Measurements from ENCODE around the gene ANKRD29. TPM values are rescaled to one million over a fixed set of nuclear protein-coding genes. Genes with fewer than 3 reads are reported as not detected.

ANKRD29 gene, protein sequence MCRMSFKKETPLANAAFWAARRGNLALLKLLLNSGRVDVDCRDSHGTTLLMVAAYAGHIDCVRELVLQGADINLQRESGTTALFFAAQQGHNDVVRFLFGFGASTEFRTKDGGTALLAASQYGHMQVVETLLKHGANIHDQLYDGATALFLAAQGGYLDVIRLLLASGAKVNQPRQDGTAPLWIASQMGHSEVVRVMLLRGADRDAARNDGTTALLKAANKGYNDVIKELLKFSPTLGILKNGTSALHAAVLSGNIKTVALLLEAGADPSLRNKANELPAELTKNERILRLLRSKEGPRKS
- total RNA-seq, result not detected

DNA sequence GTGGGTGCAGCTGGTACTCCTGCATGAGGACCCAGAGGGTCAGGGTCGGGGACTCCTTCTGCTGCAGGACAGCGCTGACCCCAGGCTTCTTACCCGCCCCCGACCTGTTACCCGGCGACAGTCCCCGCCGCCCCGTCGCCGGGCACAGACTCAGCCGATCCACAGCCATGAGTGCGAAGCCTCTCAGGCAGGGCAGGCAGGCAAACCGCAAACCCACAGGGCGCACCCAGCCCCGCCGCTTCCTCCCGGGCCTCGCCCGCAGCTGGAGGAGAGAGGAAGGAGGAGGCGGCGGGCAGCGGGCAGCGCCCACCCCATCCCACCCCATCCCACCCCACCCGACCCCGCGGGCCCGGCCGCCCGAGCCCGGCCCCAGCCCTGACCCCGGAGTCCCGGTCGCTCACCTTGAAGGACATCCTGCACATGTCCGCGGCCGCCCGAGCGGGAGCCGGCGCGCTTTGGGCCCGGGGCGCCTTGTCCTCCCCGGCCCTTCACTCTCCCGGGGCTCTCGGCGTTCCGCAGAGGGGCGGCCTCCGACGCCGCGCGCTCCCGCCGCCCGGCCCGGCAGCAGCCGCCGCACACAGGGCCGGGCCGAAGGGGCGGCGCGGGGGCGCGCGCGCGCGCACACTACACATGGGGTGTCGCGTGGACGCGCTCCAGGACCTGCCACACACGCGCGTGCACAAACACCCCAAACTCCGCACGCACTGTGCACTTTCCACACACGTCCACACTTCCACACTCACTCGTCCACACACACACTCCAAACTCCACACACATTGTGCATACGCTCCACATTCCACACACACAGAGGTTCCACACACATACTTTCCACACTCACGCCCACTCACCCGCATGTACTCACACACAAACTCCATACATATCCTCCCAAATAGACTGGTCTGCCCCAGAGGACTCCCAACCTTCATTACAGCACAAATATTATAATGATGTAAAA, at the start of gene ANKRD29:
ANKRD29 (minus strand) TSS at position 603 of the 955 bp plus-strand sequence; CDS start at position 422, 181 bp downstream.
- ChIA-PET CTCF (interaction anchor here (1.2 kb wide), 1 partner anchor 256 kb away, joined by 3 read pairs; no protein-coding TSS in a partner anchor), POLR2A (interaction anchor here (1.1 kb wide), 1 partner anchor 209 kb away, joined by 3 read pairs; the partner anchor contains the start of gene RIOK3)
- Mint-ChIP-seq H3K4me3 (peak within 1 kb of the TSS; percentile 77), H3K9me3 (no peaks in the 10 kb centered on the region), H3K36me3 (ENCODE audit: low read depth) (peaks cover 5% of the 10 kb centered on the region), H3K27me3 (peaks cover 72% of the 10 kb centered on the region), H3K27ac (no peak within 1 kb of the TSS), H3K4me1 (peaks cover 26% of the 10 kb centered on the region)
- DNase-seq, result peak; percentile 81

DNA sequence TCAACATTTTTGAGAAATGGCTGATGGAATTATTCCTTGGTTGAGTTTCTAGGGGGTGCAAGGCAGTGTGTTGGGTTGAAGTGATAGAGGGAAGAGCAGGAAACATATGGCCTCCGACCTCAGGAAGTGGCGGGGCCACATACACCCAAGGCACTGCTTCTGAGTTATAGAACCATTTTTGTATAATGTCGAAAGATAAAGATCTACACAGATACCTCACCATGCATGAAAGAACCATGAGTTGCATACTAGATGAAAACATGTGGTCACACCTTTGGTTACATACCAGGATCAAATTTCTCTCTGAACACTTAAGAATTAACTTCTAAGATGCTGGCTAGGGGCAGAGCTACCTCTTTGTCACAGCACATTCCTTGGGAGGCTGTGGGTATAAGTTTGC, 49.7 kb upstream of the ANKRD29 start:
- Mint-ChIP-seq H3K4me1 (peaks cover 22% of the 10 kb centered on the region), H3K4me3 (no peak overlapping the region), H3K9me3 (no peaks in the 10 kb centered on the region), H3K36me3 (ENCODE audit: low read depth) (no peaks in the 10 kb centered on the region), H3K27ac (no peak overlapping the region), H3K27me3 (peaks cover 19% of the 10 kb centered on the region)
- DNase-seq, result peak; percentile 61
- ChIA-PET POLR2A (no interaction called here), CTCF (interaction anchor here (0.8 kb wide), 1 partner anchor 9 kb away, joined by 3 read pairs; no protein-coding TSS in a partner anchor)

- Mint-ChIP-seq H3K9me3 (peaks cover 4% of the 10 kb centered on the region), H3K4me3 (no peak overlapping the region), H3K4me1 (peaks cover 22% of the 10 kb centered on the region), H3K27ac (no peak overlapping the region), H3K36me3 (ENCODE audit: low read depth) (peaks cover 4% of the 10 kb centered on the region), H3K27me3 (peaks cover 21% of the 10 kb centered on the region)
- ChIA-PET POLR2A (no interaction called here), CTCF (interaction anchor here (1.0 kb wide), 1 partner anchor 207 kb away, joined by 4 read pairs; no protein-coding TSS in a partner anchor)
- DNase-seq, result no peak
Measured at GRCh38 chr18:23711426-23711825, 48.7 kb upstream of the ANKRD29 start.

DNA sequence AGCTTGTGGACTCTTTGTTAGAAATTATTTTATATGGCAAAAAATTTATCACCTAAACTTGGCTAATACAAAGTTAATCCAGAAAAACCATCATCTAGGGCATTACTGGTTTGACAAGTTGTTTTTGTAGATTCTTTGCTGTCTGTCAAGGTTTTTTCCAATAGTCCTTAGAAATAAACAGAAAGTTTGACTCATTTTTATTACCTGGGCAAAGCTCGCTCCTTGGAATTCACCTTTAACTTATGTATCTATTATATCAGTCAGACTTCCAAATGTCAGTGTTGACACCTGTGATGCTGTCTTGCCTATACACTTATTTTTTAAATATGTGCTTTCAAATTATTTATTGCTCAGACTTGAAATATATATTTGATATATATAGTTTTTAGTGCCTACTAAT, 48.2 kb upstream of the ANKRD29 start:
- ChIA-PET CTCF (interaction anchor here (1.0 kb wide), 1 partner anchor 208 kb away, joined by 4 read pairs; no protein-coding TSS in a partner anchor), POLR2A (no interaction called here)
- peaks cover 4% of the 10 kb centered on the region for H3K36me3 Mint-ChIP-seq (ENCODE audit: low read depth)
- H3K27me3 Mint-ChIP-seq, result peaks cover 21% of the 10 kb centered on the region
- DNase-seq, result no peak
- peaks cover 4% of the 10 kb centered on the region for H3K9me3 Mint-ChIP-seq
- H3K27ac Mint-ChIP-seq, result no peak overlapping the region
- peaks cover 22% of the 10 kb centered on the region for H3K4me1 Mint-ChIP-seq
- H3K4me3 Mint-ChIP-seq, result no peak overlapping the region

DNA sequence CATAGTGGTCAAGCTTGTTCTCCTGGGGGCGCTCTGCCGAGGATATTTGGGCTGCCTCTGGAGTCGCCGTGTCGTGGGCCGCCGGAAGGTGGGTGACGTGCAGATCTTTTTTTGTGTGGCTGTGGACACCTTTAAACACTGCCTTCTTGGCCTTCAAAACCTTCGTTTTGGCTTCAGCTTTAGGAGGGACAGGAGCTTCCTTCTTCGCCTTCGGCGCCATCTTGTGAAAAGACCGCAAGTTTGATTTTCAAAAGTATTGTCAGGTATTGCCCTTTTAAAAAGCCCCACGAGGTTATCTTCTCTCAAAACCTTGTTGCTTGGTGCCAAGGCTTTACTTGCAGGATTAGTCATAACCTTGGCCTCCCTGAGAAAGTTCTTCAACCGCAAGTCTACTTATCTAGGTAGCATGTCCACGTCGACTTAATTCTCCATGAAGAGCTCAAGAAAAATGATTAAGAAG, 47.4 kb upstream of the ANKRD29 start:
- H3K36me3 Mint-ChIP-seq (ENCODE audit: low read depth), result peaks cover 4% of the 10 kb centered on the region
- CTCF ChIA-PET, result interaction anchor here (0.6 kb wide), 1 partner anchor 734 kb away, joined by 3 read pairs; no protein-coding TSS in a partner anchor
- DNase-seq, result no peak
- no peak overlapping the region for H3K4me3 Mint-ChIP-seq
- H3K27ac Mint-ChIP-seq, result no peak overlapping the region
- peaks cover 4% of the 10 kb centered on the region for H3K9me3 Mint-ChIP-seq
- POLR2A ChIA-PET, result no interaction called here
- peaks cover 24% of the 10 kb centered on the region for H3K27me3 Mint-ChIP-seq
- H3K4me1 Mint-ChIP-seq, result peaks cover 22% of the 10 kb centered on the region

GRCh38 chr18:23706971-23707640, 44.4 kb upstream of the ANKRD29 start:
- POLR2A ChIA-PET, result interaction anchor here (1.2 kb wide), 1 partner anchor 18 kb away, joined by 3 read pairs; the partner anchor contains the start of gene LAMA3
- Mint-ChIP-seq H3K27ac (no peak overlapping the region), H3K4me1 (peaks cover 8% of the 10 kb centered on the region)

GRCh38 chr18:23704806-23705205, 42.1 kb upstream of the ANKRD29 start:
- H3K4me3 Mint-ChIP-seq, result no peak overlapping the region
- H3K27me3 Mint-ChIP-seq, result peaks cover 51% of the 10 kb centered on the region
- no peak overlapping the region for H3K27ac Mint-ChIP-seq
- POLR2A ChIA-PET, result no interaction called here
- no peak for DNase-seq
- H3K36me3 Mint-ChIP-seq (ENCODE audit: low read depth), result peaks cover 4% of the 10 kb centered on the region
- H3K4me1 Mint-ChIP-seq, result no peaks in the 10 kb centered on the region
- H3K9me3 Mint-ChIP-seq, result peaks cover 4% of the 10 kb centered on the region
- CTCF ChIA-PET, result interaction anchor here (2.9 to 4.2 kb wide), 2 partner anchors 83 to 214 kb away, joined by 11 to 32 read pairs; no protein-coding TSS in a partner anchor

More at GRCh38 chr18:23706971-23707640, 44.4 kb upstream of the ANKRD29 start:
- no peak for DNase-seq
- Mint-ChIP-seq H3K27me3 (peaks cover 40% of the 10 kb centered on the region), H3K36me3 (ENCODE audit: low read depth) (peaks cover 4% of the 10 kb centered on the region), H3K4me3 (no peak overlapping the region), H3K9me3 (peaks cover 4% of the 10 kb centered on the region)
- CTCF ChIA-PET, result interaction anchor here (0.6 kb wide), 1 partner anchor 1685 kb away, joined by 4 read pairs; no protein-coding TSS in a partner anchor

GRCh38 chr18:23703987-23704384, 41.3 kb upstream of the ANKRD29 start:
- Mint-ChIP-seq H3K9me3 (peaks cover 4% of the 10 kb centered on the region), H3K4me1 (no peaks in the 10 kb centered on the region), H3K36me3 (ENCODE audit: low read depth) (peaks cover 4% of the 10 kb centered on the region), H3K27ac (no peak overlapping the region), H3K27me3 (peaks cover 47% of the 10 kb centered on the region), H3K4me3 (no peak overlapping the region)
- ChIA-PET CTCF (interaction anchor here (1.7 to 4.2 kb wide), 7 partner anchors 76 to 214 kb away, joined by 5 to 32 read pairs (median 10); no protein-coding TSS in a partner anchor), POLR2A (interaction anchor here (1.6 kb wide), 1 partner anchor 77 kb away, joined by 3 read pairs; no protein-coding TSS in a partner anchor)
- DNase-seq, result no peak

DNA sequence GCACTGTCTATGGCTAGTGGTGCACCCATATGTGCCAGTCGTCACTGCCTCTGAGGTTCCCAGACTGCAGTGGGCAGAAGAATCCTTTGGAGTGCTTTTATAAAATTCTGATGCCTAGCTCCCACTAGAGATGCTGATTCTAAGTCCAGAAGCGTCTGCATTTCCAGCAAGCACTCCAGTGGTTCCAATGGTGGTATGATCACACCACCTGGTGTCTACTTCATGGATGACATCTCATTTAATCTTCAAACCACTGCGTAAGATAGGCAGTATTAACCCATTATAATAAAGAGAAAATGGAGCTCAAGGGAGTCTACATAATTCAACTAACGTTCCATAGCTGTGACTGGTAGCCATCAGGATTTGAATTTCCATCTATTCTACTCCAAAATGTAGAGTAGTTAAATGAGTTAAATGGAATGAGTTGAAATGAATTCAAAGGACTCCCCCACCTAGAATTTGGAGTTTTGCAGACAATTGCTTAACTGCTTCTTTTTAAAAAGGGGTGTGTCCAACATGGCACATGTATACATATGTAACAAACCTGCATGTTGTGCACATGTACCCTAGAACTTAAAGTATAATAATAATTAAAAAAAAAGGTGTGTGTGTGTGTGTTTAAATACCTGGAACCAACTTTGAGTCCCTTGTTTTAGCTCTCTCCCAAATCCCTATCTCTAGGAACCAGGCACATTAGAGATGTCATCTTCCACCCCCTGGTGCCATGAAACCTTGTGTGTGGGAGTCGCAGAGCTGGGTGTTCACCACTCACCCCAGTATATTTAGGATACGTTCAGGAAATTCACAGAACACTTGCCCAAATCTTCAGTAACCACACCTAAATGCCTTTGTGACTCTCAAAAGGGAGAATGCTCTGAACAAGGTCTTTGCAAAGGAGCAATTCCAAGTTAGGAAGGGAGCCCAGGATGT, 40.6 kb upstream of the ANKRD29 start:
- H3K9me3 Mint-ChIP-seq, result peaks cover 4% of the 10 kb centered on the region
- POLR2A ChIA-PET, result interaction anchor here (1.6 kb wide), 1 partner anchor 76 kb away, joined by 3 read pairs; no protein-coding TSS in a partner anchor
- H3K27me3 Mint-ChIP-seq, result peaks cover 47% of the 10 kb centered on the region
- peak; percentile 22 for DNase-seq
- H3K36me3 Mint-ChIP-seq (ENCODE audit: low read depth), result peaks cover 4% of the 10 kb centered on the region
- H3K27ac Mint-ChIP-seq, result no peak overlapping the region
- H3K4me1 Mint-ChIP-seq, result peaks cover 2% of the 10 kb centered on the region
- no peak overlapping the region for H3K4me3 Mint-ChIP-seq
- CTCF ChIA-PET, result interaction anchor here (0.5 to 4.2 kb wide), 22 partner anchors 9 to 215 kb away, joined by 3 to 32 read pairs (median 3); partner anchors contain the start of gene NPC1

DNA sequence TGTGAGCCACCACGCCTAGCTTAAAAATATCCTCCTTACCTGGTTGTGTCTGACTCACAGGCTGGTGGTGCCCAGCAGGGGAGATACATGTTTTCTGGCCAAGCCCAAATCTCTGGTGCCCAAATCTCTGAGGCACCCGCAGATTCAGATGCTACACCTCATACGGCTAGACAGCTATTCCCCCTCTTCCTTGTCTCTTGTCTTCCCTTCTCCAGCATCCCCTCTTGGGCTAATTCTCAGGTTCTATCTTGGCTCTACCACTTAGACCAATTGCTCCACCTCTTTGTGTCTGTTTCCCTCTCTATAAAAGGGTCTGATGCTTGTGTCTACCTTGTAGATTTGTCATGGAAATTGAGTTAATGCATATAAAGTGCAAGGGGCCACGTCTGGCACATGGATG, 39.9 kb upstream of the ANKRD29 start:
- CTCF ChIA-PET, result interaction anchor here (1.0 to 4.2 kb wide), 15 partner anchors 9 to 216 kb away, joined by 3 to 32 read pairs (median 5); partner anchors contain the start of gene NPC1
- peaks cover 43% of the 10 kb centered on the region for H3K27me3 Mint-ChIP-seq
- H3K4me1 Mint-ChIP-seq, result peaks cover 2% of the 10 kb centered on the region
- no peak for DNase-seq
- no peak overlapping the region for H3K4me3 Mint-ChIP-seq
- peaks cover 4% of the 10 kb centered on the region for H3K36me3 Mint-ChIP-seq (ENCODE audit: low read depth)
- POLR2A ChIA-PET, result interaction anchor here (1.6 kb wide), 1 partner anchor 75 kb away, joined by 3 read pairs; no protein-coding TSS in a partner anchor
- H3K9me3 Mint-ChIP-seq, result peaks cover 4% of the 10 kb centered on the region
- H3K27ac Mint-ChIP-seq, result no peak overlapping the region

- Mint-ChIP-seq H3K4me1 (peaks cover 2% of the 10 kb centered on the region), H3K4me3 (no peak overlapping the region), H3K27ac (no peak overlapping the region), H3K27me3 (peaks cover 43% of the 10 kb centered on the region), H3K9me3 (no peaks in the 10 kb centered on the region), H3K36me3 (ENCODE audit: low read depth) (no peaks in the 10 kb centered on the region)
- DNase-seq, result no peak
- ChIA-PET CTCF (interaction anchor here (2.6 to 4.2 kb wide), 2 partner anchors 74 to 80 kb away, joined by 24 to 32 read pairs; no protein-coding TSS in a partner anchor), POLR2A (no interaction called here)
Measured at GRCh38 chr18:23701544-23702064, 38.9 kb upstream of the ANKRD29 start.
